ENCODE measurements around the gene PPP2R5C. TPM values are rescaled to one million over a fixed set of nuclear protein-coding genes. Genes with fewer than 3 reads are reported as not detected.

The PPP2R5C gene
- total and polyA plus RNA-seq, 2 of the 4 experiments (the other 2 are of a cell fraction) = 65.9 to 78.7 TPM

- intact Hi-C loops (cut with micrococcal nuclease) (no loop called here), in situ Hi-C loops (cut with MboI; ENCODE audit: low sequenced_read_pairs) (no loop called here), dilution Hi-C loops (cut with HindIII; ENCODE audit: low sequenced_read_pairs, unreplicated experiment) (no loop called here)
- Histone ChIP-seq H2BK15ac (ENCODE audit: low read depth, low read length) (no peak overlapping the region), H4K20me1 (ENCODE audit: insufficient read depth, low read length) (peaks cover 43% of the 10 kb centered on the region), H3K4me1 (ENCODE audit: control insufficient read depth, insufficient read depth, low read length) (peaks cover 9% of the 10 kb centered on the region), H4K91ac (ENCODE audit: insufficient read depth, low read depth, low read length) (no peak overlapping the region), H3K56ac (ENCODE audit: extremely low read depth, insufficient read depth, low read length) (no peak overlapping the region), H4K8ac (ENCODE audit: low read depth in 2 of 2, low read length in 2 of 2) (no peak overlapping the region), H2BK5ac (ENCODE audit: low read depth, low read length, poor library complexity, severe bottlenecking) (peak overlapping the region; percentile 75), H3K9me1 (ENCODE audit: insufficient read depth, low read length) (peaks cover 21% of the 10 kb centered on the region), H2AFZ (replicated peaks; ENCODE audit: low read length, poor library complexity) (no peak overlapping the region), H3K18ac (ENCODE audit: low read depth, low read length) (no peak overlapping the region), H2AK9ac (replicated peaks; ENCODE audit: low read depth, low read length, poor library complexity) (no peak overlapping the region), H2AK5ac (ENCODE audit: low read depth, low read length) (no peak overlapping the region), H3K9me3 (ENCODE audit: control insufficient read depth, insufficient read depth, low read length) (no peaks in the 10 kb centered on the region), H4K5ac (ENCODE audit: low read depth, low read length) (peak overlapping the region; percentile 58; the same call in 1 of the 2 replicates), H2BK120ac (ENCODE audit: low read depth, low read length) (no peak overlapping the region), H3K14ac (replicated peaks; ENCODE audit: low read depth, low read length) (no peak overlapping the region; the same call in 1 of the 2 replicates), H2BK20ac (ENCODE audit: low read depth, low read length) (no peak overlapping the region), H3K4ac (ENCODE audit: low read depth, low read length) (no peak overlapping the region), H3K27me3 (ENCODE audit: control insufficient read depth, insufficient read depth, low read length) (no peaks in the 10 kb centered on the region), H3K27ac (ENCODE audit: insufficient read depth, low read length) (no peak overlapping the region), H3K23ac (ENCODE audit: low read depth, low read length) (no peak overlapping the region; the same call in 1 of the 2 replicates), H3K9ac (ENCODE audit: low read depth, low read length) (peak overlapping the region; percentile 32; the same call in 1 of the 2 replicates), H3K4me2 (ENCODE audit: low read depth, low read length) (peak overlapping the region; percentile 67), H3K36me3 (ENCODE audit: control insufficient read depth, insufficient read depth, low read length) (0 out of 2 replicates have a peak, but pooled peaks cover 4% of the 10 kb centered on the region), H3K79me1 (ENCODE audit: low read depth in 1 of 2, low read length in 2 of 2) (peaks cover 3 to 43% of the 10 kb centered on the region in 2 experiments; a peak in 2 of 4 replicates), H3K4me3 (ENCODE audit: insufficient read depth, low read depth, low read length) (peak overlapping the region; percentile 67)
- ChIA-PET CTCF (interaction anchor here (0.5 kb wide), 1 partner anchor 579 kb away, joined by 3 read pairs; no protein-coding TSS in a partner anchor), POLR2A (ENCODE audit: unreplicated experiment) (no interaction called here)
- ATAC-seq (ENCODE audit: low read depth) (no peak), DNase-seq (peak; percentile 38)
- no CpG with 5 or more reads among the region's 5 CpGs for WGBS, 2 experiments (ENCODE audit: extremely low coverage in 2 of 2, insufficient read length in 1 of 2)
- BruUV-seq (replicated peaks) = no TSS peak
- no peak for TF ChIP-seq POLR2A (IDR thresholded peaks at IDR 0.05; ENCODE audit: low read depth, low read length)
- no peak for TF ChIP-seq MAZ (IDR thresholded peaks at IDR 0.05; ENCODE audit: borderline replicate concordance, low read depth, low read length)
- no peak for TF ChIP-seq MAFK (IDR thresholded peaks at IDR 0.05; ENCODE audit: low read depth, low read length)
- TF ChIP-seq RAD21 (IDR thresholded peaks at IDR 0.05; ENCODE audit: low read length) = 0 out of 2 replicates have a peak, but pooled peaks have one; percentile 1
- no peak for TF ChIP-seq CHD1 (IDR thresholded peaks at IDR 0.05; ENCODE audit: low read depth, low read length)
- no peak for TF ChIP-seq RCOR1 (IDR thresholded peaks at IDR 0.05; ENCODE audit: insufficient replicate concordance, low read length)
Measured at GRCh38 chr14:101810897-101811621, 49.5 kb downstream of the PPP2R5C start.
